AG04450 (cell line): ENCODE results near the gene NPR1. TPM values are rescaled to one million over a fixed set of nuclear protein-coding genes. Genes with fewer than 3 reads are reported as not detected.

Experiments used
- CTCF ChIA-PET: fragments of 300-600, 350-600 bp; formaldehyde crosslinking; extraction: SDS; loops from one replicate; lab custom pipeline; 2022; ENCODE audit warnings: antibody characterized with exemption, inconsistent platforms; lab: Charles Lee
- POLR2A ChIA-PET: fragments of 350-600 bp; formaldehyde crosslinking; extraction: SDS; loops from one replicate; lab custom pipeline; 2021; ENCODE audit warnings: antibody characterized with exemption, inconsistent platforms; lab: Yijun Ruan, JAX
- DNase-seq: peaks from one replicate; pipeline ENCODE4 v3.0.0-alpha.2; 2011; ENCODE audit warnings: low read depth, low spot score
- H3K27ac ChIP-seq: one replicate; pipeline ENCODE4 v1.5.1; 2012; ENCODE audit warnings: low read depth, low read length, control low read depth
- H3K27me3 ChIP-seq: one replicate; pipeline ENCODE4 v1.6.0; 2012; ENCODE audit warnings: low read length; ENCODE audit not compliant: control insufficient read depth, insufficient read depth
- H3K4me3 ChIP-seq: 2 replicates; pipeline ENCODE4 v1.5.1; 2011; ENCODE audit warnings: mild to moderate bottlenecking, low read depth, low read length, control low read depth
- H3K9me3 ChIP-seq: 2 replicates; pipeline ENCODE4 v1.5.1; 2012; ENCODE audit warnings: low read length; ENCODE audit not compliant: control insufficient read depth, insufficient read depth
- polyA plus RNA-seq: library from polyadenylated mRNA; depleted of rRNA; stranded (reverse); fragments of >200 nt; gene quantifications from 2 replicates; pipeline ENCODE4 v1.2.3, GENCODE V29; 2011
- TF ChIP-seq, protein P1 (sequence below): IDR thresholded peaks from 2 replicates; pipeline ENCODE4 v1.5.1; 2011; ENCODE audit warnings: low read depth, low read length, control low read depth, inconsistent platforms

NPR1 gene
- polyA plus RNA-seq, 1 experiment = 0.02 TPM

DNA sequence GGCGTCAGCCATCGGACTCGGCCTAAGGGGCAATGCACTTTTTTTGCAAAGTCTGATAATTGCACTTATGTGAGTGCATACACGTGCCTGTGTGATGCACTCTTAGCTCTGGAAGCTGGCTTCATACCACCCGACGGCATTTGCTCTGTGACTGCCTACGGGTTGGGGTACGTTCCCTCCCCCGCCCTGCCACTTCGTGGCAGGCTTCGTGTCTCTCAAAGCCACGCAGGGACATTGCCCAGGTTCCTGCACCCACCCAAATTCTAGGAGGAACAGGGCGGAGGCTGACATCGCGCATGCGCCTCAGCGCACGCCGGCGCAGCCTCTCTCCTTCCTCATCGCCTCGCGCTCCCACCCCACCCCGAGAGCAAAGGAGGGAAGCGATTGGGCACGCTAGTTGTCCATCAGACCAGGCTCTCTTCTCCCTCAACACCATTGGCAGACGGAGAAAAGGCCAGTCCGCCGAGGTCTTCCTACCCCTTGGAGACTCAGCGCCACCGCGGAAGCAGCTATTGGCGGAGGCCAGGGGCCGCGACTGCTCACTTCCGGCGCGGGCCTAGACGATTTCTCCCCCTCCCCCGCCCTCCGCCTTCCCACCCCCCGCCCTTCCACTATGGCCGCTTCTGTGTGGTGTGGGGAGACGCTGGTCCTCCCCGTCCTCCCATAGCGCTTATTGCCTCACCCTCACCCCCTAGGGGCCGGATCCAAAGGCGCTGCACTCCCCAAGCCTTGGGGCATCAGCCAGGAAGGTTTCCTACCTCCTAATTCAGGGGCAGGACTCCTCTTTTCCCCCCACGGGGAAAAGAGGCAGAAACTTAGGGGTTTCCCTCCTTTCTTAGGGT is 49.2 kb downstream of the NPR1 start, which contains the start of gene INTS3:
TSS of gene INTS3 (plus strand) at position 588 of the 842 bp plus-strand sequence. CDS start 585 bp downstream, outside the sequence.
- Histone ChIP-seq H3K9me3 (peaks cover 5% of the 10 kb centered on the region; the same call in 1 of the 2 replicates), H3K4me3 (peak within 1 kb of the TSS; percentile 93), H3K27me3 (no peaks in the 10 kb centered on the region), H3K27ac (peak within 1 kb of the TSS; percentile 94)
- peak; percentile 100 for DNase-seq
- TF ChIP-seq, protein P1, sequence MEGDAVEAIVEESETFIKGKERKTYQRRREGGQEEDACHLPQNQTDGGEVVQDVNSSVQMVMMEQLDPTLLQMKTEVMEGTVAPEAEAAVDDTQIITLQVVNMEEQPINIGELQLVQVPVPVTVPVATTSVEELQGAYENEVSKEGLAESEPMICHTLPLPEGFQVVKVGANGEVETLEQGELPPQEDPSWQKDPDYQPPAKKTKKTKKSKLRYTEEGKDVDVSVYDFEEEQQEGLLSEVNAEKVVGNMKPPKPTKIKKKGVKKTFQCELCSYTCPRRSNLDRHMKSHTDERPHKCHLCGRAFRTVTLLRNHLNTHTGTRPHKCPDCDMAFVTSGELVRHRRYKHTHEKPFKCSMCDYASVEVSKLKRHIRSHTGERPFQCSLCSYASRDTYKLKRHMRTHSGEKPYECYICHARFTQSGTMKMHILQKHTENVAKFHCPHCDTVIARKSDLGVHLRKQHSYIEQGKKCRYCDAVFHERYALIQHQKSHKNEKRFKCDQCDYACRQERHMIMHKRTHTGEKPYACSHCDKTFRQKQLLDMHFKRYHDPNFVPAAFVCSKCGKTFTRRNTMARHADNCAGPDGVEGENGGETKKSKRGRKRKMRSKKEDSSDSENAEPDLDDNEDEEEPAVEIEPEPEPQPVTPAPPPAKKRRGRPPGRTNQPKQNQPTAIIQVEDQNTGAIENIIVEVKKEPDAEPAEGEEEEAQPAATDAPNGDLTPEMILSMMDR = no peak; the same call in 1 of the 2 replicates
- POLR2A ChIA-PET = interaction anchor here (0.5 to 2.0 kb wide), 8 partner anchors 10 to 295 kb away, joined by 3 to 14 read pairs (median 4); partner anchors contain the start of genes CHTOP and RPS27
- CTCF ChIA-PET = interaction anchor here (0.6 to 2.2 kb wide), 7 partner anchors 14 to 234 kb away, joined by 3 to 7 read pairs (median 4); no protein-coding TSS in a partner anchor

DNA sequence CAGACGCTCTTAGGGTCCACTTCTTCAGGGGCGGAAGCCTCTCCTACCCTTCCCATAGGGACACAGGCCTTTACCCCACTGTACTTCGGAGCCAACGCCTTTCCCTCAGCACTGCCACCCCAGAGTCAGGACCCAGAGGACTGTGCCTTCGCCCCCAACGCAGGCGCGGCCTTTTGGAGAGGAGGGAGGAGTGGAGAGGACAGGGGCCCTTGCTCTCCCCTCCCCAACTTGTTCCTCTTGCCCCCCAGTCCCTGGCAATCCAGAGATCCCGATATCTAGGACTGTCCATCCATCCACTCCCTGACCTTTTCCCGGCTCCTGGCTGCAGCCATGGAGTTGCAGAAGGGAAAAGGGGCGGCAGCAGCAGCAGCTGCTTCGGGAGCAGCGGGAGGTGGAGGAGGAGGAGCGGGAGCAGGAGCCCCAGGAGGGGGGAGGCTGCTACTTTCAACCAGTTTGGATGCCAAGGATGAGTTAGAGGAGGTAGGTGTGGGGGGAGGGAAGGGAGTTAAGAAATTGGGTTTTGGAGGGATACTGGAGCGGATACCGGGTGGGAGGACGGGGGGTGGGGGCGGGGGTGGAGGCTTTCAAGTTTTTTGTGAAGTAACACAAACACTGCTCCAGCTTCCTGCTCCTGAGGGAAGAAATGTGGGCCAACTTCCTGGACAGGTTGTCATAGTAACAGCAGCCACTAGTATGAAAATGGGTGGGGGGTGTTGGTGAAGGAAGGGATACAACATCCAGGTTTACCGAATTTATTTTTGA is 50.0 kb downstream of the NPR1 start:
- Histone ChIP-seq H3K27ac (peak overlapping the region; percentile 94), H3K27me3 (no peaks in the 10 kb centered on the region), H3K9me3 (peaks cover 5% of the 10 kb centered on the region; the same call in 1 of the 2 replicates), H3K4me3 (peak overlapping the region; percentile 93)
- ChIA-PET POLR2A (interaction anchor here (0.5 to 2.0 kb wide), 7 partner anchors 9 to 294 kb away, joined by 3 to 14 read pairs (median 4); partner anchors contain the start of genes CHTOP and RPS27), CTCF (interaction anchor here (0.7 to 2.2 kb wide), 4 partner anchors 20 to 235 kb away, joined by 3 to 7 read pairs (median 4); no protein-coding TSS in a partner anchor)
- TF ChIP-seq, protein P1 = no peak
- DNase-seq = no peak

GRCh38 chr1:153730468-153730988 is 52.0 kb downstream of the NPR1 start:
- POLR2A ChIA-PET = no interaction called here
- no peak for DNase-seq
- CTCF ChIA-PET = interaction anchor here (1.6 kb wide), 1 partner anchor 20 kb away, joined by 6 read pairs; no protein-coding TSS in a partner anchor
- H3K9me3 ChIP-seq = peaks cover 5% of the 10 kb centered on the region; the same call in 1 of the 2 replicates
- TF ChIP-seq, protein P1 = no peak
- no peak overlapping the region for H3K27ac ChIP-seq
- no peak overlapping the region for H3K4me3 ChIP-seq
- H3K27me3 ChIP-seq = no peaks in the 10 kb centered on the region

GRCh38 chr1:153733970-153734369 is 55.5 kb downstream of the NPR1 start:
- no peak for DNase-seq
- Histone ChIP-seq H3K4me3 (no peak overlapping the region), H3K9me3 (no peaks in the 10 kb centered on the region), H3K27ac (no peak overlapping the region), H3K27me3 (no peaks in the 10 kb centered on the region)
- POLR2A ChIA-PET = no interaction called here
- CTCF ChIA-PET = interaction anchor here (1.0 to 1.9 kb wide), 2 partner anchors 15 to 57 kb away, joined by 3 to 6 read pairs; no protein-coding TSS in a partner anchor
- TF ChIP-seq, protein P1 = no peak
